8988T (cell line): Measurements from ENCODE around the gene ETS1.

Source experiments
- DNase-seq: peaks from one replicate; pipeline ENCODE4 v3.0.0; 2011

ETS1 gene

DNA sequence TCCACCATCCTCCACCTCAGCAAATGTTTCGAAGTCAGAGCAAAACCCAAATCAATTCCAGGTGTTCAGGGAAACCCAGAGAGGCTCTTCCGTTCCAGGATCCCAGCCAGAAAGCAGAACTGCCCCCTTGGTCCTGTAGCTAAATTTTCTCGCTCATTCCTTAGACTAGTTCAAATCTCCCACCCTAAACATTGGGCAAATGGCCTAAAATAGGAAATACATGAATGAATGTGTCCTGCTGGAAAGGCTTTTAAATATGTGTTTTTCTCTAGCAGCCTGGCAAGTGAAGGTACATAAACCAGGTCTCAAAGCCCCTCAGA is 89.6 kb downstream of the ETS1 start:
- DNase-seq = no peak

- no peak for DNase-seq
These were observed 90.1 kb downstream of the ETS1 start for GRCh38 chr11:128497061-128497775.

GRCh38 chr11:128496692-128497060 is 90.7 kb downstream of the ETS1 start:
- no peak for DNase-seq

DNA sequence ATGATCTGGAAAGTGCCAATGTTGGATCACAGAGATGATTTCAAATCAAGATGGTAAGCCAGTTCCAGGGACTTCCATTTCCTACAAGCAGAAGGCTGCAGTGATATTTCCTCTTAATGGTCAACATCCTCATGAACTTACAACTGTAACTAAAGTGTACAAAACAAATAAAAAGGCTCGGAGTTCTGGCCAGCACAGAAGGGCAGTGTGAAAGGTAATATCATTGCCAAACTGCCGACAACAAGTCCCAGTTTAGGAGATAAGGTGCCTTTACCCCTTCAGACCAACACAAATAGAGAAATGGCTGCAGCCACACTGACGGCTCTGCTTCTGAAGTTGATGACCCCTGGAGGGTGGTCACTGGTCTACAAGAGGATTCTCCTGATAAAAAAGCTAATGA is 91.1 kb downstream of the ETS1 start:
- DNase-seq = no peak

DNA sequence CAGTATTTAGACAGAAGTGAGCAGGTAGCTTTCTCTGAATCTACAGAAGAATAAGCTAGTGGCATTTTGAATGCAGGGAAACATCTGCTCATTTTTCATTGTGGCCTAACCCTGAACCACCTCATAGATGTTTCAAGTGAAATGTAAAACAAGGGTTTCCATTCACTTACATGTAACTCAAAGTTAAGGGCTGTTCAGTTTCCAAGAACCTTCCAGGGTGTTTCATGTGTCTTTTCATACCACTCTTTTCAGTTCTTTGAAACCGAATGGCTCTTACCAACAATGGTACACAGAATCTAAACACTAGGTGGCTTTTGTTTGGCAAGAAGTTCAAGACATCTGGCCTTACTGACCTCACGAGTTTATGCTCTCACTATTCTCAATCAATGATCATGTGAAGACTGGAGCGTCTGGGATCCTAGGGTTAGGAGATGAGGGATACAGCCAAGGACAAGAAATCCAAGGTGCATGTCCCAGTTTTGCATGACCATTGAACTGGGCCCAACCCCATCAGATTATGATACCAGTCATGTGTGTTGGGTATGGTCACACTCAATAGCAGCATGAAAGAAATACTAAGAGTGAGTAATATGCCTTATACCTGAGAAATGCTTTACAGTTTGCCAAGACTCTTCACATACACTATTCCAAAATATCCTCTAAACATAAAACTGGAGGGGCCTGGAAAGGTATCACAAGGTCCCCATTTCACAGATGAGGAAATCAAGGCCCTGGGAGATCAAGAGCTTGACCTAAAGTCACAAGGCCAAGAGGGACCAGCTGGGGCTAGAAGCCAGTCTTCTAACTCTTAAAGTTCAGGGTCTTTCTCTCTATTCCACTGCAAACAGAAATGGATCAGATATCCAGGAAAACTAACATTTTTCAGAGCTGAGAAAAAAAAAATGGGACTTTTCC is 92.7 kb downstream of the ETS1 start:
- DNase-seq = no peak

DNA sequence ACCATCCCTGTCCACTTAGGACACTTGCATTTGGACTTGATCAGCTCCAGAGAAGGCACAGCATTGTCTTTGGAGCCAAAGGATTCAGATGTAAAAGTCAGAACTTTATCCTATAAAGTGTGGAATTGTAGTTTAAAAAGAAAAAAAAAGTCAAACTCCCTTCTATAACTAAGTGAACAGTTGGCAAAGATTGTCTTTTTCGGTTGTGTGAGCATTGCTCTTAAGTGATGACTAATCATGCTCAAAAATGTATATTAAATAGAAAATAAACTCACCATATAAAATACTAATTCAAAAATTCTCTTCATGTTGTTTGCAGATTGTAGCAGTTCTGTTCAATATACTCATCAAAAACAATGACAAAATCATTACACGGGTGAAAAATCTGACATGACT is 93.8 kb downstream of the ETS1 start:
- DNase-seq = no peak

- no peak for DNase-seq
These were observed 94.3 kb downstream of the ETS1 start for GRCh38 chr11:128492903-128493569.

DNA sequence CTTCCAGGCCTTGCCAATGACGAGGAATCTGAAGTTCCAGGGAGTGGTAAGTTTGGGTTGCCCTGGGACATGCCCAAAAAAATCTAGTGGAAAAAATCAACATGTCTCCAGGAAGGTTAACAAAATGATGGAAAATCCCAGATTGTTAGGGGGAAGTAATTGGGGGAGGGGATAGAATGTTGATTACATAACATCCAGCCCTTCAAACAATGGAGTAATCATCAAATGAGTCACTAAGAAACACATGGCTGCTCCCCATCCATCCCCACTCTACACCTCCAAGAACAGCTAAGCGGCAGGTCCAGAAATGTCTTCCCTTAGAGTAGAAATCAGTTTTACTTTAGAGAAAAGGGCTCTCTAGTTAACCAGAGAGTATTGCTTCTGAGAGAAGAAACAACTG is 94.9 kb downstream of the ETS1 start:
- DNase-seq = no peak

DNA sequence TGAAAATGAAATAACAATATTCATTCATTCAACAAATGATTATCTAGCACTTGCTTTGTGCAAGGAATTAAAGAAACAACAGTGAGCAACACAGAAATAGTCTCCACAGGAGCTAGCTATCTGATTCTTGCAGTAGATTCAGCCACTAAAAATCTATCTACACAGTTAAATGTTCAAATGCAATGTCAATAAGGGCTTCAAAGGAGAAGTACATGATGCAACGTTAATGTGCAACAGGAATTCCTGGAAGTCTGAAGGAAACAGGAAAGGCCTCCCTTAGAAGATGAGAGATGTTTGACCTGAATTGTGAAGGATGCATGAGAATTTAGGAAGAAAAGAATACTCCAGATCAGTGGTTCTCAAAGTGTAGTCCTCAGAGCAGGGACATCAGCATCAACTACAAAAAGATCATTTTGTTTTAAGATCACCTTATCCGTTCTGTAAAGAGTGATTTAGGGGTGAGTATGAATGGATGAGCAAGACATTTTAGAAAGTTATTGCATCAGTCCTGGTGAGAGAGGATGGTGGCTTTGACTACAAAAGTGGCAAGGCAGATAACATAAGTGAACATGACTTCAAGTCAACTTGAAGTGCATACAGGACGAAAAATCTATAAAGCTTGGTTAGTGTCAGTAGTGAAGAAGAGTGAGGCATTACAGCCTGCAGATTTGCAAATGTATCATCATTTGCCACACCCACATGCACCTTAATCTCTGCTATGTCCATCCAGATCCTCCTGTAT is 96.0 kb downstream of the ETS1 start:
- no peak for DNase-seq

GRCh38 chr11:128490092-128490491 is 97.3 kb downstream of the ETS1 start:
- DNase-seq = no peak

- DNase-seq = no peak
These were observed 98.9 kb downstream of the ETS1 start for GRCh38 chr11:128488471-128488870.

DNA sequence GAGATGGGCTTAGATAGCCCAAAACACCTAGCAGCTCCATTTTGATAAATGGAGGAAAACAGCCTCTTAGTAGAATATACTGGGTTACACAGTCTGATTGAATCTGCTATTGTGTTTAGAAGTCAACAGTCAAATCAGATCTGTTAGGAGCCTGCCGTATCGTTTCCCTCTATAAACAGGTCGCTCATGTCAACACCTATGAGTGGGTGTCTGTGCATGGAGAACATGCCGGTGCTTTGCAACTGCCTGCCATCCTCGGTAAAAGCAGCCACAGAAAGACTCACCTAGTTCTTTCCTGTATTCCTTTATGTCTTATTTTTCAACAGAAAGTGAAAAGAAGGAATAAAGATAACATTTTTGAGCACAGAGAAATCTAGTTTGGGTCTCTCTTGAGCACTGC is 99.4 kb downstream of the ETS1 start:
- DNase-seq = no peak

DNA sequence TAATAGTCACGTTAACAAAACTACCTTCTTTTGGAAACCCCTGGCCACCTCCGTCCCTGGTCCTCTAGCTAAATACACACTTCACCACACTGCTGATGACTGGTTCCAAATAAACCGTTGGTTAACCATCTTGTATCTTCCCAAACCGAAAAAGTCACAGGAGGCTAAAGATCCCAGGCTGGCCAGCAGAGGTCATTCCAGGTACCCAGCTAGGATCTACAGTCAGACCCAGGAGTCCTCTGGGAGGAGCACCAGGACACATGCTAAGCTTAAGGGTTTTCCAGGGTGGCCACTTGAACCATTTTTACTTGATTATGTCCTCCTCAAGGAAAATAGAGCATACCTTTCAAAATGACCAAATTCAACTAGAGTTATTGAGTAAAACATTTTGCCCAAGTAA is 103.2 kb downstream of the ETS1 start:
- no peak for DNase-seq

- DNase-seq = no peak
These were observed 104.1 kb downstream of the ETS1 start for GRCh38 chr11:128483211-128483788.

GRCh38 chr11:128482512-128483191 is 104.7 kb downstream of the ETS1 start:
- no peak for DNase-seq

DNA sequence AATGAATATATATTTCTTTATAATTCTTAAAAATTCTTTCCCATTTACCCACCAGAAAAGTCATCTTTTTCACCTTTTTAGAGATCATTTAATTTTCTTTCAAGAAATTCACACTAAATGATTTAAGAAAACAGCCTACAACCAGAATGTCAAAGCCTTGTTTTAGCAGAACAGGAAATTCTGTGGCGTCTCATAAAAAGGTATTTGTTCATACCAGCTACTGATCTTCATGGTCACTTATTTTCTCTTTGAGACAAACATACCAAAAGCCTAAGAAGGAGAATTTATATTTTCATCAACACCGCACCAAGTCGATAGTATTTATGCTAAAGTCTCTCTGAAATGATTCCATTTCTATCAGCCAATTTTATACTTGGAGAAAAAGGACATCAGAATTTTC is 105.3 kb downstream of the ETS1 start:
- no peak for DNase-seq

DNA sequence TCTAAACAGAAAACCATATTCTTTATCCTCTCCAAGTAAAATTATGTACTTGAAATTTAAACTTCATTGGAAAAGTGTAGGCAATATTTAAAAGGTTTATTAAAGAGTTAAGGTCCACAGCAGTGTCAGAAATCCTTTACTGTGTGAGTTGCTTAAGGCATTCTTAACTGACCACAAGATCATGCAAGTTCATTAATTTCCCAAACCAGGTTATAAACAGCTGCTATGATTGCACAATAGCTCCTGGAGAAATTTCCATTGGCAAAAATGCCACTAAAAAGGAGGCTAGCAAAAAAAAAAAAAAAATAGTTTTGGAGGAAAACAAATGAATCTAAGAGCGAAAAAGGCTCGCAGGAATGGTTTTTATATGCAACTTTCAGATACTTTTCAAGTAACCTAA is 106.2 kb downstream of the ETS1 start:
- no peak for DNase-seq

- no peak for DNase-seq
These were observed 106.7 kb downstream of the ETS1 start for GRCh38 chr11:128480665-128481064.

GRCh38 chr11:128480066-128480465 is 107.3 kb downstream of the ETS1 start:
- no peak for DNase-seq

DNA sequence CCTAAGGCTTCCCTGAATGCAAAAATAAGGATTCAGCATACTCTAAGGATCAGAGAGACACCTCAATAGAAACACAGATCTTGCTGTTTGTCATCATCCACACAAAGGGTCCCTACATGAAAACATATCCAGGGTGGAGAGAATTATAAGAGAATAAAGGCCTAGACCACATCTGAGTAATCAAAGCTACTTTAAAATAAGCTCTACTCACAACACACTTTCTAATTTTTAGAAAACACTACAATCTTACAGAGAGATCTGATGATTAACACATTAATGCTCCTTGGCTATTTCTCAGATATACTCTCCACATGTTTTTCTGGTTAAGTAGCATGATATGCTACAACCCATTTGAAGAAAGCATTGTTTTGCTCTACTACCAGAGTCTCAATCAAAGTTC is 108.2 kb downstream of the ETS1 start:
- no peak for DNase-seq

GRCh38 chr11:128478305-128478704 is 109.1 kb downstream of the ETS1 start:
- DNase-seq = no peak

GRCh38 chr11:128477811-128478210 is 109.5 kb downstream of the ETS1 start:
- DNase-seq = no peak
